DND-41 (cell line): ENCODE results near the gene MED13.

Source experiments
- ATAC-seq: fragments of 200-7000 bp; cut with Tn5 transposase; 3 replicates; pipeline ENCODE4 v1.9.1; 2021; ENCODE audit warnings: low read depth; ENCODE audit not compliant: insufficient read depth
- DNase-seq: peaks from one replicate; pipeline ENCODE4 v3.0.0-alpha.2; 2020
- H2AFZ ChIP-seq: 2 replicates; pipeline ENCODE4 v1.6.0; 2012; ENCODE audit warnings: low read depth, low read length
- H3K27ac ChIP-seq: 2 replicates; pipeline ENCODE4 v1.5.1; 2012; ENCODE audit warnings: low read length, inconsistent platforms
- H3K27me3 ChIP-seq: fragments of 200-600 bp; sonication (generic); 2 replicates; pipeline ENCODE4 v1.6.0; 2012; ENCODE audit warnings: low read length, mild to moderate bottlenecking, inconsistent platforms; ENCODE audit not compliant: insufficient read depth, poor library complexity
- H3K36me3 ChIP-seq: 2 replicates; pipeline ENCODE4 v1.5.1; 2012; ENCODE audit warnings: low read length, inconsistent platforms; ENCODE audit not compliant: insufficient read depth
- H3K4me1 ChIP-seq: 2 replicates; pipeline ENCODE4 v1.5.1; 2012; ENCODE audit warnings: mild to moderate bottlenecking, low read length; ENCODE audit not compliant: insufficient read depth
- H3K4me2 ChIP-seq: 2 replicates; pipeline ENCODE4 v1.6.0; 2012; ENCODE audit warnings: mild to moderate bottlenecking, moderate library complexity, low read length, inconsistent platforms; ENCODE audit not compliant: insufficient read depth
- H3K4me3 ChIP-seq, 2 experiments: fragments of 200-600 bp in 1 of 2; shearing (Covaris generic) in 1 of 2; 2 replicates each; pipeline ENCODE4 v1.5.1; 2012 to 2016; ENCODE audit warnings: inconsistent platforms in 2 of 2, low read length in 2 of 2, mild to moderate bottlenecking in 2 of 2, low read depth in 1 of 2, moderate library complexity in 1 of 2
- H3K79me2 ChIP-seq: 2 replicates; pipeline ENCODE4 v1.6.0; 2012; ENCODE audit warnings: low read length, inconsistent platforms; ENCODE audit not compliant: insufficient read depth
- H3K9ac ChIP-seq: 2 replicates; pipeline ENCODE4 v1.6.0; 2012; ENCODE audit warnings: low read depth, mild to moderate bottlenecking, inconsistent platforms, low read length, moderate library complexity
- H3K9me3 ChIP-seq: 2 replicates; pipeline ENCODE4 v1.5.1; 2012; ENCODE audit warnings: low read length, moderate library complexity, mild to moderate bottlenecking, inconsistent platforms; ENCODE audit not compliant: insufficient read depth, severe bottlenecking
- H4K20me1 ChIP-seq: 2 replicates; pipeline ENCODE4 v1.6.0; 2012; ENCODE audit warnings: low read length; ENCODE audit not compliant: insufficient read depth
- EZH2 ChIP-seq: IDR thresholded peaks from 3 replicates; pipeline ENCODE4 v1.6.1; 2012; ENCODE audit warnings: borderline replicate concordance, low read depth, mild to moderate bottlenecking, moderate library complexity, low read length, inconsistent platforms; ENCODE audit not compliant: severe bottlenecking
- TF ChIP-seq, protein P1 (sequence below): IDR thresholded peaks from 2 replicates; pipeline ENCODE4 v1.5.1; 2012; ENCODE audit warnings: borderline replicate concordance, low read length, moderate library complexity, mild to moderate bottlenecking; ENCODE audit not compliant: poor library complexity, severe bottlenecking; ENCODE audit errors: extremely low read depth

Gene MED13

DNA sequence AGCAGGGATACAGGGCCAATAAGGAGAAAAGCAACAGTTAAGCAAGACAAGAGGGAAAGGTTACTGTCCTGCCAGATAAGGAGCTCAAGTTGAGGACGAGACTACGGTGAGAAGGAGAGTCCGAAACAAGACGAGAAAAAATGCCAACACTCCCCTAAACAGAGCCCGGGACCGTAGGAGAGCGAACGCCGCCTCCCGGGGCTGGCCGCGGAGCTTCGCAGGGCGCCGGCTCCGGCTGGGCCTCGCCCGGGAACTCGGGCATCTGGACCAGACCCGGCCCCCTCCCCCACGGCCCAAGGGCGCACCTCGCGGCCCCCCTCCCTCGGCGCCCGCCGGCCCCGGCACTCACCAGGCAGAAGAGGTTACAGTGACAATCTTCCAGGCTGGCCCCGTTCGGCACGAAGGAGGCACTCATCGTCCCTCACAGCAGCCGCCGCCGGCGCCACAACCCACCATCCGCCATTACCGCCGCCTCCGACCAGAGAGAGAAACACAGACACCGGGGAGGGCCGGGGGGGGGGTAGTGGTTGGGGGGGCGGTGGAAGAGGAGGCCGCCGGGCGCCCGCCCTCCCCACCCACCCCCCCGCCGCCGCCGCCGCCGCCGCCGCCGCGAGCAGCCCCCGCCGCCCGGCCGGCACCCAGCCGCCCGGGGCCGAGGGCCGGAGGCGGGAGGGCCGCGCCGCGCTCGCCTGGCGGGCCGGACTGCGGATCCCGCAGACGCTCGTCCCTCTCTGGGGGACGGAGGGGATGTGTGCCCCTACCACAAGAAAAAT is at the start of gene MED13:
Gene MED13, minus strand, starts transcription at position 488 of the 773 bp plus-strand sequence. Its CDS starts 73 bp downstream, at position 415.
- H3K4me1 ChIP-seq: peaks cover 47% of the 10 kb centered on the region
- no peaks in the 10 kb centered on the region for H3K9me3 ChIP-seq
- no peaks in the 10 kb centered on the region for H3K27me3 ChIP-seq
- H3K4me2 ChIP-seq: peak within 1 kb of the TSS; percentile 86
- peak; percentile 62 for DNase-seq
- peaks cover 36% of the 10 kb centered on the region; the same call in 1 of the 2 replicates for H4K20me1 ChIP-seq
- TF ChIP-seq EZH2: no peak
- TF ChIP-seq, protein P1, sequence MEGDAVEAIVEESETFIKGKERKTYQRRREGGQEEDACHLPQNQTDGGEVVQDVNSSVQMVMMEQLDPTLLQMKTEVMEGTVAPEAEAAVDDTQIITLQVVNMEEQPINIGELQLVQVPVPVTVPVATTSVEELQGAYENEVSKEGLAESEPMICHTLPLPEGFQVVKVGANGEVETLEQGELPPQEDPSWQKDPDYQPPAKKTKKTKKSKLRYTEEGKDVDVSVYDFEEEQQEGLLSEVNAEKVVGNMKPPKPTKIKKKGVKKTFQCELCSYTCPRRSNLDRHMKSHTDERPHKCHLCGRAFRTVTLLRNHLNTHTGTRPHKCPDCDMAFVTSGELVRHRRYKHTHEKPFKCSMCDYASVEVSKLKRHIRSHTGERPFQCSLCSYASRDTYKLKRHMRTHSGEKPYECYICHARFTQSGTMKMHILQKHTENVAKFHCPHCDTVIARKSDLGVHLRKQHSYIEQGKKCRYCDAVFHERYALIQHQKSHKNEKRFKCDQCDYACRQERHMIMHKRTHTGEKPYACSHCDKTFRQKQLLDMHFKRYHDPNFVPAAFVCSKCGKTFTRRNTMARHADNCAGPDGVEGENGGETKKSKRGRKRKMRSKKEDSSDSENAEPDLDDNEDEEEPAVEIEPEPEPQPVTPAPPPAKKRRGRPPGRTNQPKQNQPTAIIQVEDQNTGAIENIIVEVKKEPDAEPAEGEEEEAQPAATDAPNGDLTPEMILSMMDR: no peak
- H3K36me3 ChIP-seq: peaks cover 29% of the 10 kb centered on the region
- H3K9ac ChIP-seq: peak within 1 kb of the TSS; percentile 96
- ATAC-seq: peak; percentile 17
- peak within 1 kb of the TSS; percentile 100 for H2AFZ ChIP-seq
- H3K4me3 ChIP-seq: peak within 1 kb of the TSS; percentile 80 to 98
- H3K27ac ChIP-seq: peak within 1 kb of the TSS; percentile 98
- H3K79me2 ChIP-seq: peaks cover 56% of the 10 kb centered on the region

GRCh38 chr17:62112229-62112628 is 47.2 kb upstream of the MED13 start:
- Histone ChIP-seq H4K20me1 (no peaks in the 10 kb centered on the region), H3K79me2 (no peaks in the 10 kb centered on the region), H3K4me2 (no peak overlapping the region)

GRCh38 chr17:62111562-62112171 is 46.6 kb upstream of the MED13 start:
- no peaks in the 10 kb centered on the region for H3K4me1 ChIP-seq
- no peaks in the 10 kb centered on the region for H4K20me1 ChIP-seq
- no peak overlapping the region for H3K9ac ChIP-seq
- H3K9me3 ChIP-seq: no peaks in the 10 kb centered on the region
- no peaks in the 10 kb centered on the region for H3K36me3 ChIP-seq
- DNase-seq: no peak
- no peak overlapping the region for H3K4me2 ChIP-seq
- H2AFZ ChIP-seq: no peak overlapping the region
- no peaks in the 10 kb centered on the region for H3K27me3 ChIP-seq
- H3K27ac ChIP-seq: no peak overlapping the region
- no peak overlapping the region for H3K4me3 ChIP-seq
- no peaks in the 10 kb centered on the region for H3K79me2 ChIP-seq
- TF ChIP-seq EZH2: no peak
- TF ChIP-seq, protein P1: no peak
- ATAC-seq: no peak

More at GRCh38 chr17:62112229-62112628, 47.2 kb upstream of the MED13 start:
- Histone ChIP-seq H3K27ac (no peak overlapping the region), H3K4me1 (no peaks in the 10 kb centered on the region), H3K9ac (no peak overlapping the region), H2AFZ (no peak overlapping the region), H3K36me3 (no peaks in the 10 kb centered on the region), H3K27me3 (no peaks in the 10 kb centered on the region), H3K4me3 (no peak overlapping the region), H3K9me3 (no peaks in the 10 kb centered on the region)
- TF ChIP-seq, protein P1: no peak
- no peak for TF ChIP-seq EZH2
- DNase-seq: no peak
- ATAC-seq: no peak
